HG03460 (cell line): ENCODE data around the gene HVCN1.
"Not testable (repeated sequence)": the region's sequence is repeated elsewhere in the genome, so short reads cannot be mapped to it uniquely, and the experiment has no call there.

Source experiments
- ATAC-seq: cut with Tn5 transposase; IDR thresholded peaks from one replicate; pipeline ENCODE4 v1.9.1; 2021; ENCODE audit not compliant: unreplicated experiment

Gene HVCN1, protein sequence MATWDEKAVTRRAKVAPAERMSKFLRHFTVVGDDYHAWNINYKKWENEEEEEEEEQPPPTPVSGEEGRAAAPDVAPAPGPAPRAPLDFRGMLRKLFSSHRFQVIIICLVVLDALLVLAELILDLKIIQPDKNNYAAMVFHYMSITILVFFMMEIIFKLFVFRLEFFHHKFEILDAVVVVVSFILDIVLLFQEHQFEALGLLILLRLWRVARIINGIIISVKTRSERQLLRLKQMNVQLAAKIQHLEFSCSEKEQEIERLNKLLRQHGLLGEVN

GRCh38 chr12:110688446-110689280 is at the start of gene HVCN1:
TSS of gene HVCN1 (minus strand) at chr12:110689115. CDS start at chr12:110683245, 5,870 bp downstream.
- peak; percentile 28 for ATAC-seq

DNA sequence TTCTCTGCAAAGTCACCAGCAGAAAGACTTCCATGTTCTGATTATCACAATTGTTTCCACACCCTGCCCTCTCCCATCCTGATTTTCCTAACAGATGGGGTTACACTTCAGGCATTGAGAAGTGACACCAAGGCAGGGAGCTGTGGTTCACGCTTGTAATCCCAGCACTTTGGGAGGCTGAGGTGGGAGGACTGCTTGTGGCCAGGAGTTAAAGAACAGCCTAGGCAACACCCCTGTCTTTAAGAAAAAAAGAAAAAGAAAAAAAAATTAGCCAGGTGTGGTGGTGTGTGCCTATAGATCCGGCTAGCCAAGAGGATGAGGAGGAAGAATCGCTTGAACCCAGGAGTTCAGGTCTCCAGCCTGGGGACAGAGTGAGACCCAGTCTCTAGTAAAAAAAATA is 48.6 kb upstream of the HVCN1 start:
- no peak for ATAC-seq

- ATAC-seq = not testable (repeated sequence)
These were observed 48.1 kb upstream of the HVCN1 start for GRCh38 chr12:110737016-110737415.

GRCh38 chr12:110733900-110734299 is 45.0 kb upstream of the HVCN1 start:
- no peak for ATAC-seq

DNA sequence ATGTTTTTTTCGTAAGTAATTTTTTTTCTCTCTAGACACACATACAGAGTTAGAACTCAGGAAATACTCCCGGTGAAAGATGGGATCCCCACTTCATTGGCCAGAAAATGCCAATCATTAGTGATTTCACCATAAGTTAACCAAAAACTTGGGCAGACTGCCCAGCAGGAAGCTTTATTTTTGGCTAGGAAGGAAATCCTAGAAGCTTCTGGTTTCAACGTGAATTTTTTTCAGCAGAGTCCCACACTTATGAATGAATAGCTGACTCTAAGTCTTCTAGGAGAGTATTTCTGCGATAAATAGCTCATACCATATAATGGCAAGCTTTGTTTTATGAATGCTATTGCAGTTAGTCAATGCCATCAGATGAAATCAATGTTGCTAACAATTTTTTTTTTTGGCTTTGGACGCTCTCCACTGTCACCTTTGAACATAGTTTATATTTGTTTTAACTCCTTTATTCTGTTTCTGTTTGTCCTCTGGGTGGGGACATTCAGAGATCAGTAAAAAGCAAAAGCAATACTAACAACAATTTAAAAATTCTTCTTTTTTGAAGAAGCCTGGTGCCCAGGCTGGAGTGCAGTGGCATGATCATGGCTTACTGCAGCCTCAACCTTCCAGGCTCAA is 44.3 kb upstream of the HVCN1 start:
- ATAC-seq = no peak

DNA sequence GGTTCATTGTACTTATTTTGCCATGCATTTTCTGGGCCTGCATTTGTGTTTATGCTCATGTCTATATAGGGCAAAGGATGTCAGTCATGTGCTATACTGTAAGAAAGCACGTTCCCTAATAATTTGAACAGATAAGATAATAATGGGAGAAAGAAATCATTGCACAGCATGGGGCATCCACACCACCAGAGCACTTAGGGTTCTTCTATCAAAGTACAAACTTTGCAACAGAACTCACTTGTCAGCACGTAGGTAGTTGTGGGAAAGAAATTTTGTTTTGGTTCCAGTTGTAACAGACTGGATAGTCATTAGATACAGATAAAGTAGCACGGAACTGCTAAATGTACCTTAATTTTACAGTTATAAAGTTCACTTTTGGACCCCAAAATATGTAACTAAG is 43.7 kb upstream of the HVCN1 start:
- no peak for ATAC-seq

GRCh38 chr12:110731479-110731878 is 42.6 kb upstream of the HVCN1 start:
- no peak for ATAC-seq

- ATAC-seq = no peak
These were observed 39.7 kb upstream of the HVCN1 start for GRCh38 chr12:110728628-110729027.

GRCh38 chr12:110726708-110727369 is 37.9 kb upstream of the HVCN1 start:
- no peak for ATAC-seq

DNA sequence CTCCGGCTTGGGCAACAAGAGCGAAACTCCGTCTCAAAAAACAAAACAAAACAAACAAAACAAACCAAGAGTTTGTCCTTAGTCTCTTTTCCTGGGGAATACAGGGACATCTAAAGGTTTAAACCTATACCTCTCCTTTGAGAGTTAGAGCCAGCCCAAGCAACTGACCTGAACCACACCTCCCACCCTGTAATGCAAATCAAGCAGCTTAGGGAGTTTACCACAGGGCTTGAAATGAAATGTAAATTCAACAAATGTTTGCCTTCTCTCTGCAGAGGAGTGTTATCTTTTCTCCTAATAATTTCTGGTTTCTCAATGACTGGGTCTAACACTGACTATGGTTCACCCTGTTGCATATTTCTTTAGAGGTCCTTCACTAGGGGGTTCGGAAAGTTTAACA is 37.1 kb upstream of the HVCN1 start:
- ATAC-seq = no peak

DNA sequence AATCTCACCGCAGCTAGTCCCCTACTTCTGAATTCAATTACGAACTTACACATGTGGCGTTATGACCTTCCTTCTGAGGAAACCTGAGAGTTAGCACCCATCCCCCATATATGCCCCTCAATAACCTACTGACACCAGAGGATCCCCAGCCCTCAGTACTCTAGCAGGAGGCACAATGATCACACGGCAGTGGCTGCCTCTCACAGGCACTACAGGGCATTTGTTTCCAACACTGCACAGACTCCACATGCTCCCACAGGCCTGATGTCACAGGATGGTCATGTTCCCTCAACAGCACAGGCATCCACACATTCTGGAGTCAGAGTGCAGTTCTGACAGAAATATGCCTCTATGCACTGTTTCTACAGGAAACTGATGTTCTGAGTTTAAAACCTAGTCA is 36.4 kb upstream of the HVCN1 start:
- no peak for ATAC-seq

GRCh38 chr12:110722892-110723291 is 34.0 kb upstream of the HVCN1 start:
- ATAC-seq = not testable (repeated sequence)

GRCh38 chr12:110721570-110721969 is 32.7 kb upstream of the HVCN1 start:
- no peak for ATAC-seq

DNA sequence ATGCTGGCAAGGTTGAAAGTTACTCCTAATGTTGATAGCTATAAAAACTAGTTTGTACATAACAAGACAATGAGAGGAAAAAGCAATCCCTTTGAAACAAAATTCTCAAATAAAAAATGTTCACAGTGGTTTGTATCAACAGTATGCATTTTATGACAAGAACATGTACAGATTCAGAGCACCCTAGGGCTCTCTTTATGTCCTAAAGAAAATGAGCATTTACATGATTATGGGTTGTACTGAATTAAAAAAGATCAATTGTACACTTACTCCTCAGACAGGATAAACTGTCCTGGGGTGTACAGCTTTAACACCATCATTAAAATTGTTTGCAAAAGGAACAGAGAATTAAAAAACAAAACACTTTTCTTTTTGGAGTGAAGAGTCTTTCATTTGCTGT is 31.6 kb upstream of the HVCN1 start:
- no peak for ATAC-seq

DNA sequence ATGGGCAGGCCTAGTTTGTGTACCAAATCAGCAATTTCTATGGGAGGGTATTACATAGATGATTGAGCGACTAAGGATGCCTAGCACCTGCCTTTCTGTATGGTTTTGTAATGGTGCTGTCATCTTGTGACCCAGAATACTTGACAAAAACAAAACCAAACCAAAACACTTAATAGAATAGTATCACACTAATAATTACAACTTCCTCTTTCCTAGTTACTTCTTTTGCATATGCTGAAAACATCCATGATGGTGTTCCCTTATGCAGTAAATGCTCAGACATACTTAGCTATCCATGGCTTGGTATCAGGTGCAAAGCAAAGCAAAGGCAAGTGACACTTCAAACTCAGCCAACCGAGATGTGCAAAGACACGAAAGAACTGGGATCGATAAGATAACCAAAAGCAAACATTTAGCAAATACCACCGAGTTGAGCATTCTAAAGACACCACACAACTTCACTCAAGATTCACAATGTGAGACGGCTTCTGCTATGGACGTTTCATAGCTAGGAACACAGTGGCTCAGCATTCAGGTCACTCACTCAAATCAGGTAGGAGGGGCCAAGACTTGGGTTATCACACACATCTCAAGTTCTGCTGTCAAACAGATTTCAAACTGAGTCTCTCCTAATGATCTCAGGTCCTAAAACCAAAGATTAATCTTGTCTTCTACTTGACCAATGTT is 29.4 kb upstream of the HVCN1 start:
- ATAC-seq = no peak

DNA sequence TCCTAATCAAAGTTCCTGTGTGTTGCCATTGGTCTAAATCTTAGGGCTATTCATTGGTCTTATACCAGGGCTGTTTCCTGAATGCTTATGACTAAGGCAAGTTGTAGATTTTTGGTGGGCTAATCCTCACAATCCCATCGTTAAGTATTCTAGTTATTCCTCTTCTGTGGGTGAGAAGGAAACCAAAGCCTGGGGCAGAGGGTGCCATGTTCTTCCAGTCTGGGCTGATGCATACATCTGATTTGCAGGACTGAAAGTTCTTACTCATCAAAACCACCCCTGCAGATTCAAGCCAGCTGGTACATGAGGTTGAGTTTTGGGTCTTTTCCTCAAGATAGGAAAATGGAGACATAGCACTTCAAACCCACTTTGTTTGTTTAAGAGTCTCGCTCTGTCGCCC is 28.1 kb upstream of the HVCN1 start:
- no peak for ATAC-seq

- no peak for ATAC-seq
These were observed 20.0 kb upstream of the HVCN1 start for GRCh38 chr12:110708917-110709316.

GRCh38 chr12:110705309-110705708 is 16.4 kb upstream of the HVCN1 start:
- no peak for ATAC-seq

DNA sequence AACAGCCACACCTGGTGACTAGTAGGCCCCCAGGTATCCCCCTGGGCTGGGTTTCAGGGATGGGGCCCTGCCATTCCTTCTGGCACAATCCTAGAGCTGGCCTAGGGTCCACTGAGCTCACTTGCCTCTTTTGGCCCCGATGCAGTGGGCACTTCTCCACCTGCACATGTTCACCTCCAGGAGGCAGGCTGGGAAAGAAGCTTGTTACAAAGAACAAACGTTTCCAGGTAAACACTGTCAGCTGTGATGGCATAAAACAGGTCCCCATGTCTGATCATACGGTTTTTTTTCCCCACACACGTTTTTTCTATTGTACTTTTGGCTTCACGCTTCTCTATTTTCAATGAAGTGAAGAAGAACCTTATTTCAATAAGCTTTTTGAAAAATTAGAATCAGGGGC is 15.8 kb upstream of the HVCN1 start:
- ATAC-seq = no peak

DNA sequence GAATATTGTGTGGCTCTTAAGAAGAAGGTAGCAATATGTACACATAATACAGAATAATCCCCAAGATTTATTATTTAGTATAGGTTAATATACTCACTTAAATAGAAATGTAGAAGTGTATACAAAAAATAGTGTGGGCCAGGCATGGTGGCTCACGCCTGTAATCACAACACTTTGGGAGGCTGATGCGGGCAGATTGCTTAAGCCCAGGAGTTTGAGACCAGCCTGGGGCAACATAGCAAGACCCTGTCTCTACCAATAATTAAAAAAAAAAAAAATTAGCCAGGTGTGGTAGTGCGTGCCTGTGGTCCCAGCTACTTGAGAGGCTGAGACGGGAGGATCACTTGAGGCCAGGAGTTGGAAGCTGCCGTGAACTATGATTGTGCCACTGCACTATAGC is 15.3 kb upstream of the HVCN1 start:
- ATAC-seq = no peak

DNA sequence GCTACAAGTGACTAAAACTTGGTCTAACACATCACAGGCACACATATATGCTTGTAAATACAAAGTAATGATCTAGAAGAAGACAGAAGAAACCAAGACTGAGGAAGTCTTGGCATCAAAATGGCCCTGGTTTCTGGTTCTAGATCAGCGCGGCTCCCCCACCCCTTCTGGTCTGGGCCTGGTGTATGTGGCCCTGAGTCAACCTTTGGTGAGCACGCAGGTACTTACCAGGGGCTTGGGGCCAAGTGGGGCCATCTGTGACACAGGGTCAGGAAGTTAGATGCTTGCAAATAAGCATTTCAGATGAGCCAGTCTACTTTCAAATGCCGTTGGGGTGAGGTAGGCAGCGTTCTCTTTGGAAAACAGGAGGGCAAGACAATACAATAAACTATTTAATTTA is 13.2 kb upstream of the HVCN1 start:
- no peak for ATAC-seq
